Naive thymus-derived CD4-positive, alpha-beta T cell (primary cell): ENCODE results near the gene OCA2. TPM values are rescaled to one million over a fixed set of nuclear protein-coding genes. Genes with fewer than 3 reads are reported as not detected.

Experiments
- ATAC-seq: fragments of 150-1000 bp; cut with Tn5 transposase; 2 replicates; pipeline ENCODE4 v1.10.0; 2021; ENCODE audit warnings: mild to moderate bottlenecking, moderate library complexity
- CTCF ChIA-PET: fragments of 350-600 bp; sonication (Branson Sonifier 250); formaldehyde crosslinking; loops from one replicate; lab custom pipeline; 2021; ENCODE audit warnings: antibody characterized with exemption; lab: Charles Lee
- POLR2A ChIA-PET: fragments of 350-600 bp; sonication (Branson Sonifier 250); formaldehyde crosslinking; loops from one replicate; lab custom pipeline; 2021; ENCODE audit warnings: antibody characterized with exemption, inconsistent platforms; lab: Charles Lee
- DNase-seq, 9 donors: peaks; one replicate each; pipeline versions ENCODE4 v3.0.0 to v3.0.0-alpha.2; 2020 to 2022; ENCODE audit warnings: mixed read lengths in 1 of 9
- H3K27ac ChIP-seq: one replicate; pipeline ENCODE4 v1.7.0; 2013; ENCODE audit warnings: mild to moderate bottlenecking, low read depth, low read length, moderate library complexity
- H3K27me3 ChIP-seq, 2 donors: one replicate each; pipeline ENCODE4 v1.7.0; 2013; ENCODE audit warnings: low read length in 2 of 2, mild to moderate bottlenecking in 2 of 2, moderate library complexity in 2 of 2; ENCODE audit not compliant: control insufficient read depth in 2 of 2, insufficient read depth in 2 of 2
- H3K36me3 ChIP-seq, 3 experiments: 1 replicate in 2 of 3; 2 replicates in 1 of 3; pipeline ENCODE4 v1.7.0; 2013; ENCODE audit warnings: low read length in 3 of 3, mild to moderate bottlenecking in 3 of 3, moderate library complexity in 1 of 3; ENCODE audit not compliant: insufficient read depth in 3 of 3, control insufficient read depth in 2 of 3
- H3K4me1 ChIP-seq, 2 donors: one replicate each; pipeline ENCODE4 v1.7.0; 2013; ENCODE audit warnings: low read length in 2 of 2, mild to moderate bottlenecking in 2 of 2, moderate library complexity in 1 of 2; ENCODE audit not compliant: control insufficient read depth in 2 of 2, insufficient read depth in 2 of 2
- H3K4me3 ChIP-seq: 2 replicates; pipeline ENCODE4 v1.7.0; 2013; ENCODE audit warnings: mild to moderate bottlenecking, low read length
- H3K9me3 ChIP-seq, 3 experiments: 1 replicate in 2 of 3; 2 replicates in 1 of 3; pipeline ENCODE4 v1.7.0; 2013; ENCODE audit warnings: low read length in 3 of 3; ENCODE audit not compliant: control insufficient read depth in 2 of 3
- H3K27ac Mint-ChIP-seq, 9 donors: one replicate each; pipeline ENCODE4 v1.8.0; 2020 to 2022; ENCODE audit warnings: mixed read lengths in 9 of 9, mild to moderate bottlenecking in 8 of 9, moderate library complexity in 5 of 9, inconsistent platforms in 2 of 9
- H3K27me3 Mint-ChIP-seq, 5 donors: one replicate each; pipeline ENCODE4 v1.8.0; 2021 to 2022; ENCODE audit warnings: mixed read lengths in 5 of 5, mild to moderate bottlenecking in 1 of 5
- H3K36me3 Mint-ChIP-seq, 5 donors: one replicate each; pipeline ENCODE4 v1.8.0; 2020 to 2022; ENCODE audit warnings: mixed read lengths in 5 of 5, mild to moderate bottlenecking in 3 of 5, inconsistent platforms in 1 of 5
- H3K4me1 Mint-ChIP-seq, 7 donors: one replicate each; pipeline ENCODE4 v1.8.0; 2020 to 2022; ENCODE audit warnings: mixed read lengths in 7 of 7, mild to moderate bottlenecking in 3 of 7, inconsistent platforms in 1 of 7
- H3K4me3 Mint-ChIP-seq, 10 donors: one replicate each; pipeline ENCODE4 v1.8.0; 2020 to 2022; ENCODE audit warnings: mild to moderate bottlenecking in 10 of 10, mixed read lengths in 10 of 10, moderate library complexity in 6 of 10, inconsistent platforms in 2 of 10
- H3K9me3 Mint-ChIP-seq, 11 donors: one replicate each; pipeline ENCODE4 v1.8.0; 2020 to 2022; ENCODE audit warnings: mixed read lengths in 11 of 11, mild to moderate bottlenecking in 4 of 11, inconsistent platforms in 1 of 11, moderate library complexity in 1 of 11
- intact Hi-C, 2 donors: fragments of 100-400 bp; cut with micrococcal nuclease; formaldehyde crosslinking; loops; one replicate each; pipeline ENCODE4 v1.15.1; 2023
- polyA plus RNA-seq, 2 donors: library from polyadenylated mRNA; unstranded; fragments of 300-500 nt; fragmentation: Illumina TruSeq; gene quantifications; one replicate each; pipeline ENCODE4 v1.2.3, GENCODE V29; 2021
- total RNA-seq, 6 experiments: library from RNA in 5 of 6; stranded (reverse) in 5 of 6; gene quantifications; 1 replicate in 5 of 6; 2 replicates in 1 of 6; pipeline ENCODE4 v1.2.3 and lab custom pipeline; 2021 to 2026

OCA2 gene
- total and polyA plus RNA-seq, 7 experiments from 2014 or later: not detected

GRCh38 chr15:28085489-28086174 is 13.5 kb downstream of the OCA2 start:
- Histone ChIP-seq H3K27me3 (no peaks in the 10 kb centered on the region), H3K36me3 (no peaks in the 10 kb centered on the region), H3K4me3 (no peak overlapping the region), H3K4me1 (no peaks in the 10 kb centered on the region), H3K9me3 (peaks cover 0 to 2% (median 0%) of the 10 kb centered on the region in 3 experiments), H3K27ac (no peak overlapping the region)
- DNase-seq (no peak), ATAC-seq (peak; percentile 6)
- peaks cover 28 to 49% (median 41%) of the 10 kb centered on the region in 5 donors for H3K27me3 Mint-ChIP-seq
- ChIA-PET POLR2A (no interaction called here), CTCF (no interaction called here)
- peaks cover 6 to 36% (median 20%) of the 10 kb centered on the region in 11 donors for H3K9me3 Mint-ChIP-seq
- H3K36me3 Mint-ChIP-seq: peaks cover 0 to 17% (median 7%) of the 10 kb centered on the region in 5 donors
- intact Hi-C loops: loop anchor here in 1 of 2 donors (1.0 kb wide), 1 partner anchor 38 kb away; no protein-coding TSS in a partner anchor
- no peak overlapping the region for H3K27ac Mint-ChIP-seq
- H3K4me3 Mint-ChIP-seq: no peak overlapping the region
- H3K4me1 Mint-ChIP-seq: peaks cover 0 to 14% (median 0%) of the 10 kb centered on the region in 7 donors

- intact Hi-C loops: no loop called here
- Histone ChIP-seq H3K27ac (no peak overlapping the region), H3K4me1 (no peaks in the 10 kb centered on the region), H3K36me3 (no peaks in the 10 kb centered on the region), H3K4me3 (no peak overlapping the region), H3K9me3 (no peaks in the 10 kb centered on the region), H3K27me3 (no peaks in the 10 kb centered on the region)
- H3K4me1 Mint-ChIP-seq: peaks cover 0 to 14% (median 0%) of the 10 kb centered on the region in 7 donors
- peaks cover 24 to 44% (median 36%) of the 10 kb centered on the region in 5 donors for H3K27me3 Mint-ChIP-seq
- H3K4me3 Mint-ChIP-seq: no peak overlapping the region
- POLR2A ChIA-PET: no interaction called here
- H3K27ac Mint-ChIP-seq: no peak overlapping the region
- ATAC-seq (no peak), DNase-seq (no peak)
- H3K36me3 Mint-ChIP-seq: peaks cover 0 to 8% (median 7%) of the 10 kb centered on the region in 5 donors
- CTCF ChIA-PET: interaction anchor here (0.6 kb wide), 1 partner anchor 11 kb away, joined by 3 read pairs; no protein-coding TSS in a partner anchor
- H3K9me3 Mint-ChIP-seq: peaks cover 2 to 26% (median 9%) of the 10 kb centered on the region in 11 donors
Measured at GRCh38 chr15:28084547-28084946, 14.6 kb downstream of the OCA2 start.

DNA sequence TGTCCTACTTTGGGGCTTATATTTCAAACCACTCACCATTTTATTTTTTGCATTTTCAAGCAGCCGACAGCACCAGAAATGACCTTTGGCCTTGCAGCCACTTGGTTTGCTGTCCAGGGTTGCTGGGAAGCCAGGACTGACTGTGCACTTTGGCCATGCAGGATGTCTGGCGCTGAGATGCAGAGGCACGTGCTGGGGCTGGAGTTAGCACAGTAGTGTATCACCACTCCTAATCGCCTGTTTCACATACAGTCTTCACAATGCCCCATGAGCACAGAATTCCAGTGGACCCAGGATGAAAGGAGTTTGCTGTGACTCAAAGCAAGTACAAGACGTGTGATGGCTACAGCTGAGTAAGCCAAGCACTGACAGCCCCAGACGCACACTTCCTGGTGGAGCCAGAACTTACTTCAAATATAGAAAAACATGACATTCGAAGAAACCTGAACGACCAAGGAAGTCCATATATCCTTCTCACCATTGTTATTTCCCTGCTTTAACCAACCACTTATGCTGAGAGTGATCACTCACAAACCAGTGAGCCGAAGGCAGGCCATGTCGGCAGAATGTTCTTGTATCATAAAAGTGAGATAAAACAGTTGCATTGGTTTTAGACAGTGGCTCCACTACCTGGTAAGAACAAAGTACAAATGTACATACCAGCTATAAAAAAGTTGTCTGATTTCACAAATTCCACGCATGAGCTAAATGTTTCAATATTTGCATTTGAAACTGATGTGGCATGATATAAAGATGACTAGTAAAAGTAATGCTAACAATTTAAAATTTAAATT is 16.0 kb downstream of the OCA2 start:
- no peaks in the 10 kb centered on the region for H3K4me1 ChIP-seq
- ATAC-seq: no peak
- H3K27ac ChIP-seq: no peak overlapping the region
- ChIA-PET CTCF (no interaction called here), POLR2A (no interaction called here)
- H3K4me3 Mint-ChIP-seq: no peak overlapping the region
- H3K27me3 ChIP-seq: no peaks in the 10 kb centered on the region
- H3K27ac Mint-ChIP-seq: no peak overlapping the region
- peaks cover 0 to 12% (median 2%) of the 10 kb centered on the region in 11 donors for H3K9me3 Mint-ChIP-seq
- intact Hi-C loops: no loop called here
- peaks cover 16 to 34% (median 29%) of the 10 kb centered on the region in 5 donors for H3K27me3 Mint-ChIP-seq
- peaks cover 0 to 14% (median 0%) of the 10 kb centered on the region in 7 donors for H3K4me1 Mint-ChIP-seq
- H3K9me3 ChIP-seq: no peaks in the 10 kb centered on the region
- no peak overlapping the region for H3K4me3 ChIP-seq
- no peaks in the 10 kb centered on the region for H3K36me3 ChIP-seq
- peaks cover 0 to 2% (median 0%) of the 10 kb centered on the region in 5 donors for H3K36me3 Mint-ChIP-seq
- DNase-seq: no peak

DNA sequence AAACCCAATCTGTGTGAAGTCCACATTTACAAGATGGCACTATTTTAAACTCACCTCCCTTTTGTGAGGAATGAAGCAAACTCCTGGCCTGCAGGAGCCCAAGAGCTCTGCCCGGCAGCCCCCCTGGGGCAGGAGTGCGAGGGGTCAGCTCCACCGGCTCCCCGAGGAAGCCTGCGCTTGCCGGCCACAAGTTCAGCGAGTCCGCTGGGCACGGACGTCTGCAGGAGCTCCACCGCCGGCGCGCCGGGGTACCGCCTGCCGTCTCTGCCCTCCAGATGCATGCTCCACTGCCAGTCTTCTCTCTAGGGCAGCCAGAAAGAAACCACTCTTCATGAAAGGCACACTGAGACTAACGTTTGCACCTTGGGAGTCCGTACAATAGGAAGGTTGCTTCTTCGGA is 17.5 kb downstream of the OCA2 start:
- ATAC-seq (no peak), DNase-seq (no peak)
- no peak overlapping the region for H3K27ac Mint-ChIP-seq
- H3K36me3 ChIP-seq: no peaks in the 10 kb centered on the region
- H3K27me3 Mint-ChIP-seq: peaks cover 12 to 28% (median 19%) of the 10 kb centered on the region in 5 donors
- no peaks in the 10 kb centered on the region for H3K4me1 ChIP-seq
- no peak overlapping the region for H3K27ac ChIP-seq
- no peaks in the 10 kb centered on the region for H3K36me3 Mint-ChIP-seq
- H3K27me3 ChIP-seq: no peaks in the 10 kb centered on the region
- H3K9me3 Mint-ChIP-seq: peaks cover 0 to 3% (median 0%) of the 10 kb centered on the region in 11 donors
- H3K9me3 ChIP-seq: no peaks in the 10 kb centered on the region
- ChIA-PET POLR2A (no interaction called here), CTCF (no interaction called here)
- peaks cover 0 to 7% (median 0%) of the 10 kb centered on the region in 7 donors for H3K4me1 Mint-ChIP-seq
- intact Hi-C loops: no loop called here
- H3K4me3 Mint-ChIP-seq: no peak overlapping the region
- no peak overlapping the region for H3K4me3 ChIP-seq

DNA sequence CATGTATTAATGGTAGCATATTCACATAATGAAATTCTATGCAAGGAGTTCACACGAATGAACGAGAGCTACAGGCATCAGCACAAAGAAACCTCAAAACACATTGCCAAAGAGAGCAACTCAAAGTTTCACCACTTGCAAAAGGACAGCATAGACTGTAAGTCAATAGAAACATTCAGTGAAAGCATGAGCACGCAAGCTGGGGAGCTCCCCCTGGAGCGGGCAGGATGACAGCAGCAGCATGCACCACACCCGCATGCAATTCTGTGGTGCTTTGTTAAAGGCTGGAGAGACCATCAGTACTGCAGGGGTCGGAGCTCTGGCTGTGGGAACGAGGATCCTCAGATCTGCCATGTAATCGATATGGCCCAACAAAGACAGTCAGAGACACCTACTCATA is 18.7 kb downstream of the OCA2 start:
- ATAC-seq (no peak), DNase-seq (no peak)
- H3K36me3 Mint-ChIP-seq: no peaks in the 10 kb centered on the region
- ChIA-PET CTCF (no interaction called here), POLR2A (no interaction called here)
- H3K27me3 Mint-ChIP-seq: peaks cover 7 to 20% (median 18%) of the 10 kb centered on the region in 5 donors
- no peak overlapping the region for H3K4me3 Mint-ChIP-seq
- H3K9me3 Mint-ChIP-seq: peaks cover 0 to 3% (median 0%) of the 10 kb centered on the region in 11 donors
- H3K27ac Mint-ChIP-seq: no peak overlapping the region
- Histone ChIP-seq H3K27ac (no peak overlapping the region), H3K9me3 (no peaks in the 10 kb centered on the region), H3K36me3 (no peaks in the 10 kb centered on the region), H3K4me3 (no peak overlapping the region), H3K4me1 (no peaks in the 10 kb centered on the region), H3K27me3 (no peaks in the 10 kb centered on the region)
- no peaks in the 10 kb centered on the region for H3K4me1 Mint-ChIP-seq
- intact Hi-C loops: no loop called here

- Mint-ChIP-seq H3K27me3 (peaks cover 3 to 23% (median 14%) of the 10 kb centered on the region in 5 donors), H3K36me3 (no peaks in the 10 kb centered on the region), H3K4me3 (no peak overlapping the region), H3K4me1 (no peaks in the 10 kb centered on the region), H3K9me3 (peaks cover 0 to 2% (median 0%) of the 10 kb centered on the region in 11 donors), H3K27ac (no peak overlapping the region)
- H3K27ac ChIP-seq: no peak overlapping the region
- no peaks in the 10 kb centered on the region for H3K4me1 ChIP-seq
- H3K9me3 ChIP-seq: no peaks in the 10 kb centered on the region
- H3K27me3 ChIP-seq: no peaks in the 10 kb centered on the region
- DNase-seq: no peak
- ChIA-PET POLR2A (no interaction called here), CTCF (no interaction called here)
- ATAC-seq: no peak
- no peaks in the 10 kb centered on the region for H3K36me3 ChIP-seq
- intact Hi-C loops: no loop called here
- no peak overlapping the region for H3K4me3 ChIP-seq
Measured at GRCh38 chr15:28079313-28079969, 19.7 kb downstream of the OCA2 start.
